Thoracic aorta (tissue), 2 donors: ENCODE data around the gene FOXP1. TPM values are rescaled to one million over a fixed set of nuclear protein-coding genes. Genes with fewer than 3 reads are reported as not detected.
"Not testable (repeated sequence)": the region's sequence is repeated elsewhere in the genome, so short reads cannot be mapped to it uniquely, and the experiment has no call there.

Source experiments
- ATAC-seq: fragments of 150-250 bp; one replicate; pipeline ENCODE4 v1.8.0; 2017; ENCODE audit warnings: low read depth; ENCODE audit not compliant: insufficient number of reproducible peaks, low FRiP score
- DNase-seq: peaks from one replicate; pipeline ENCODE4 v3.0.0-alpha.2; 2020; ENCODE audit warnings: low spot score
- H3K27ac ChIP-seq, 2 donors: fragments of 200-600 bp; sonication (generic); 1 replicate in 1 of 2; 2 replicates in 1 of 2; pipeline ENCODE4 v1.5.1; 2016; ENCODE audit warnings: mild to moderate bottlenecking in 2 of 2, moderate library complexity in 2 of 2
- H3K27me3 ChIP-seq: fragments of 200-600 bp; sonication (generic); replicated peaks from 2 replicates; pipeline ENCODE4 v1.6.0; 2016; ENCODE audit warnings: mild to moderate bottlenecking; ENCODE audit not compliant: insufficient read depth
- H3K36me3 ChIP-seq: fragments of 200-600 bp; sonication (generic); one replicate; pipeline ENCODE4 v1.5.1; 2016
- H3K4me1 ChIP-seq, 2 donors: fragments of 200-600 bp; sonication (generic); 1 replicate in 1 of 2; 2 replicates in 1 of 2; pipeline versions ENCODE4 v1.5.1 to v1.6.0; 2016; ENCODE audit warnings: low read depth in 2 of 2, mild to moderate bottlenecking in 1 of 2; ENCODE audit not compliant: control insufficient read depth in 1 of 2
- H3K4me3 ChIP-seq: fragments of 200-600 bp; sonication (generic); 2 replicates; pipeline ENCODE4 v1.5.1; 2016; ENCODE audit warnings: mild to moderate bottlenecking
- H3K9me3 ChIP-seq: fragments of 200-600 bp; sonication (generic); 2 replicates; pipeline ENCODE4 v1.5.1; 2016
- CTCF ChIP-seq: fragments of 200-600 bp; sonication (generic); IDR thresholded peaks from one replicate; pipeline ENCODE4 v1.5.1; 2019; ENCODE audit warnings: antibody characterized with exemption
- total RNA-seq, 2 donors: library from RNA; depleted of rRNA; stranded (reverse); fragments of >200 nt; gene quantifications; one replicate each; pipeline versions ENCODE4 v1.1.0 to v1.2.3, GENCODE V29; 2016

FOXP1 gene
- total RNA-seq, 2 donors from 2014 or later, result 176 to 255 TPM

GRCh38 chr3:71025516-71025915, 558.0 kb downstream of the FOXP1 start:
- Histone ChIP-seq H3K27ac (peak overlapping the region in 1 of 2 donors; percentile 43), H3K9me3 (no peaks in the 10 kb centered on the region), H3K4me1 (peaks cover 25 to 71% of the 10 kb centered on the region in 2 donors), H3K4me3 (peak overlapping the region; percentile 22), H3K36me3 (peaks cover 5% of the 10 kb centered on the region), H3K27me3 (no peaks in the 10 kb centered on the region)
- DNase-seq, result no peak
- TF ChIP-seq CTCF, result no peak
- no peak for ATAC-seq

DNA sequence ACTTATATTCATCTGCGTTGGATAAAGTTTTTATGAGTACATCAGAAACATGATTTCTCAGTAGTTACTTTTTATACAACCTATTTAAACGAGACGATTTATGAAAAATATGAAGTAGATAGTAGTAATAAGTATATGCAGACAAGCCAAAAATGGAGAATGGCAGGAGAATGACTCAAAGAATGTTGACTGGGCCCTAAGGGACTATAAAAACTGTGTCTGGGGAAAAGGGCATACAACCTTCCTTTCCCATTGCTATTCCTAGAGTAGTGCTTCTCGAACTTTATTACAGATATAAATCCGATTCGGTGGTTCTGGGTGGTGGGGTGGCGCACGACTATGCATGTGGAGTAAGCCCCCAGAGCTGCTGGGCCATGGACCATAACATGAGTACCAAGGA, 558.5 kb downstream of the FOXP1 start:
- Histone ChIP-seq H3K27me3 (no peaks in the 10 kb centered on the region), H3K4me1 (peaks cover 25 to 72% of the 10 kb centered on the region in 2 donors), H3K36me3 (peaks cover under 1% of the 10 kb centered on the region), H3K9me3 (no peaks in the 10 kb centered on the region), H3K4me3 (peak overlapping the region; percentile 22), H3K27ac (peak overlapping the region in 1 of 2 donors; percentile 43)
- no peak for DNase-seq
- ATAC-seq, result no peak
- no peak for TF ChIP-seq CTCF

GRCh38 chr3:71022551-71023335, 560.8 kb downstream of the FOXP1 start:
- no peak overlapping the region for H3K27ac ChIP-seq
- no peaks in the 10 kb centered on the region for H3K36me3 ChIP-seq
- no peak for TF ChIP-seq CTCF
- ATAC-seq, result no peak
- H3K4me3 ChIP-seq, result no peak overlapping the region
- no peaks in the 10 kb centered on the region for H3K27me3 ChIP-seq
- no peaks in the 10 kb centered on the region for H3K9me3 ChIP-seq
- DNase-seq, result no peak
- H3K4me1 ChIP-seq, result peaks cover 29 to 85% of the 10 kb centered on the region in 2 donors

DNA sequence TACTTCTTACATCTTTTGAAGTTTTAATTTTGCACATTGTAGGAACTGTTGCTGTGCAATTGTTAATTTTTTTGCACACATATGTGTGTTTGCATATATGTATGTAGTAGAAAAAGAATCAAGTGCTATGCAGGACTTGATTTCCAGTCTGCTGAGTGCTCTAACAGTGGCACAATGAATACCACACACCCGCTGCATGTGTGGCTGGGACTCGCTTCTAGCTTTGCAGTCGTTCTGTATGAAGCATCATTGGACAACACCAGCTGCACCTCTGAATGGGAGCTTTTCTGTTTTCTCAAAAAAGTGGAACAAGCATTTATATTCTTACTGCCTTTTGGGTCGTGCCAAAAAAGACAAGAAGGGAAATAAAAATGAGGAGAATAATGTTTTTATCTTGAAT, 564.7 kb downstream of the FOXP1 start:
- Histone ChIP-seq H3K36me3 (peaks cover 6% of the 10 kb centered on the region), H3K4me3 (no peak overlapping the region), H3K4me1 (peaks cover 24 to 71% of the 10 kb centered on the region in 2 donors), H3K27ac (peak overlapping the region; percentile 30 to 36), H3K9me3 (no peaks in the 10 kb centered on the region), H3K27me3 (no peaks in the 10 kb centered on the region)
- ATAC-seq, result no peak
- DNase-seq, result no peak
- TF ChIP-seq CTCF, result no peak

DNA sequence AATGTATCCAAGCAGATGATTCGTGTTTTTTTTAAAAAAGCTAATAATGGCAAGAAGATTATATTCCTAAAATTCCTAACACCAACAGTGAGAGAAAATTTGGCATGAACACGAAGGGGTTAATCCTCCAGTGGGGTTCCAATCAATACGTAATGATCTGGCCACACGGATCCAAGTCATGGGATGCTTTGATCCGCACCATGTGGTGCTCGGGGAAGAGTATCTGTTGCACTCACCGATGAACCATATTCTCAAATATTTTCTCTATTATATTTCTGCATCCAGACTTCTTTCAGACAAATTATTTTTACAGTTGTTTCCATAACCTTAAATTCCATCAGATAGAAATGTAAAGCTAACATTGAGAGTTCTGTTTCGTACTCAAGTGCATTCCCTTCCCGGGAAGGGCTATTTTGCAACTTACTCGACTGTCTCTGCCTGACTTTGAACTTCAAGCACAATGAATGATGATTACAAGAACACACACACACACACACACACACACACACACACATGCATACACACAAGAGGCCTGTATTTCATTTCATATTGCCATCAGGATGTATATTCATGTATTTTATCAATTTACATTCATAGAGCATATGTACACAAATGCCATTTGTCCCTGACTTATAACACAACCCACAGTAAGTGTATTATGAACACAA, 567.2 kb downstream of the FOXP1 start:
- H3K4me1 ChIP-seq, result peaks cover 27 to 69% of the 10 kb centered on the region in 2 donors
- no peaks in the 10 kb centered on the region for H3K9me3 ChIP-seq
- TF ChIP-seq CTCF, result no peak
- no peak overlapping the region for H3K4me3 ChIP-seq
- DNase-seq, result no peak
- H3K36me3 ChIP-seq, result peaks cover 6% of the 10 kb centered on the region
- ATAC-seq, result no peak
- H3K27me3 ChIP-seq, result no peaks in the 10 kb centered on the region
- H3K27ac ChIP-seq, result peak overlapping the region; percentile 26 to 51

DNA sequence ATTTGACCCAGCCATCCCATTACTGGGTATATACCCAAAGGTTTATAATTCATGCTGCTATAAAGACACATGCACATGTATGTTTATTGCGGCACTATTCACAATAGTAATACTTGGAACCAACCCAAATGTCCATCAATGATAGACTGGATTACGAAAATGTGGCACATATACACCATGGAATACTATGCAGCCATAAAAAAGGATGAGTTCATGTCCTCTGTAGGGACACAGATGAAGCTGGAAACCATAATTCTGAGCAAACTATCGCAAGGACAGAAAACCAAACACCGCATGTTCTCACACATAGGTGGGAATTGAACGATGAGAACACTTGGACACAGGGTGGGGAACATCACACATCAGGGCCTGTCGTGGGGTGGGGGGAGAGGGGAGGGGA, 568.9 kb downstream of the FOXP1 start:
- H3K36me3 ChIP-seq, DNase-seq, ATAC-seq, H3K27ac ChIP-seq, H3K4me3 ChIP-seq, H3K9me3 ChIP-seq, H3K27me3 ChIP-seq: not testable (repeated sequence)
- H3K4me1 ChIP-seq, result peaks cover 32 to 71% of the 10 kb centered on the region in 2 donors
